NCI-H345 (cell line): ENCODE measurements around the gene EIF2S2.

Source experiments
- DNase-seq: peaks from one replicate; lab custom pipeline; 2025; lab: John Stamatoyannopoulos, UW

The EIF2S2 gene

GRCh38 chr20:34062570-34063482 is 49.2 kb downstream of the EIF2S2 start:
- no peak for DNase-seq

GRCh38 chr20:34061695-34062094 is 50.3 kb downstream of the EIF2S2 start:
- no peak for DNase-seq

- no peak for DNase-seq
Observed at GRCh38 chr20:34060970-34061369, 51.1 kb downstream of the EIF2S2 start.

GRCh38 chr20:34058831-34059230 is 53.2 kb downstream of the EIF2S2 start:
- no peak for DNase-seq

GRCh38 chr20:34055290-34055689 is 56.8 kb downstream of the EIF2S2 start:
- DNase-seq = no peak

GRCh38 chr20:34052414-34052813 is 59.6 kb downstream of the EIF2S2 start:
- DNase-seq = no peak

GRCh38 chr20:34049897-34050695 is 61.9 kb downstream of the EIF2S2 start:
- DNase-seq = no peak

GRCh38 chr20:34049389-34049788 is 62.7 kb downstream of the EIF2S2 start:
- DNase-seq = no peak

- DNase-seq = no peak
Observed at GRCh38 chr20:34047917-34048316, 64.1 kb downstream of the EIF2S2 start.

GRCh38 chr20:34047010-34047687 is 64.9 kb downstream of the EIF2S2 start:
- no peak for DNase-seq

- DNase-seq = no peak
Observed at GRCh38 chr20:34045930-34046725, 65.9 kb downstream of the EIF2S2 start.

- DNase-seq = no peak
Observed at GRCh38 chr20:34045294-34045693, 66.7 kb downstream of the EIF2S2 start.

GRCh38 chr20:34043025-34043424 is 69.0 kb downstream of the EIF2S2 start:
- no peak for DNase-seq

GRCh38 chr20:34042262-34042661 is 69.8 kb downstream of the EIF2S2 start:
- DNase-seq = peak; percentile 21

GRCh38 chr20:34041226-34041625 is 70.8 kb downstream of the EIF2S2 start:
- no peak for DNase-seq

- no peak for DNase-seq
Observed at GRCh38 chr20:34040300-34040995, 71.6 kb downstream of the EIF2S2 start.
